ENCODE measurements around the gene TNNT3.

- TF ChIP-seq CTCF (IDR thresholded peaks at IDR 0.05) (no peak), POLR2A (IDR thresholded peaks at IDR 0.05) (no peak)
Measured at GRCh38 chr11:1930462-1930830, 10.9 kb downstream of the TNNT3 start.

All from uterus (tissue), 2 donors.